ENCODE results near the gene LMAN1L.
A peak's percentile ranks its signal among the peaks of the same experiment; 100 is the strongest.

LMAN1L gene

GRCh38 chr15:74863239-74864056 is 50.8 kb downstream of the LMAN1L start:
- no peak for DNase-seq

DNA sequence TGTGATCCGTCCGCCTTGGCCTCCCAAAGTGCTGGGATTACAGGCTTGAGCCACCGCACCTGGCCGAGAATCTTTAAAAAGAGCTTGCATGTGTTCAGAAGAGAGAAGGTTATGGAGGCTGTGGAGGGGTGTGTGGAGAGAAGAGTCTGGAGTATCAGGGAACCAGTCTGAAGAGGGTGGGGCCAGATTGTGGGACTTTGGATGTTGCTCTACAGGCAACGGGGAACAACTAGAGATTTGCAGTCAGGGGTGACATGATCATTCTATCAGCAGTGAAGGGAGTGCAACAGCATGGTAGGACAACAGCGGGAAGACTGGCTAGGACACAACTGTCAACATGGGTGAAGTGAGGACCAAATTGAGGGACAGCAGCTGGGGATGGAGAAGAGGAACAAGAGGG is 51.7 kb downstream of the LMAN1L start:
- DNase-seq = no peak

- DNase-seq = no peak
Observed at GRCh38 chr15:74865316-74865715, 52.7 kb downstream of the LMAN1L start.

DNA sequence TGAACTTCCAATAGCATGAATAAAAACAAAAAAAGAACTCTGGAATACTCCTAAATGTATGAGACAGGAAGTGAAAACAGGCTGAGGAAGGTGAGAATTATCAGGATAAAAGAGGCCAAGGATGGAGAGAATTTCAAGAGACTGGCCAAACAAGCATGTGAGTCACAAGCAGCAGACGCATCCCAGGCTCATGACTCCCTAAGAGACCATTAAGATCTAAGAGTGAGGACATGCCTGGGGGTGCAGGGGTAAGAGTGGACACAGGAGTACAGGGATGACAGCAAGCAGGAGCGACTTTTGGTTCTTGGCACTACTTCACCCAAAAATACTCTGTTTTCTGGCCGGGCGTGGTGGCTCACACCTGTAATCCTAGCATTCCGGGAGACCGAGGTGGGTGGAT is 53.5 kb downstream of the LMAN1L start:
- peak in 1 of 3 donors; percentile 35 for DNase-seq

DNA sequence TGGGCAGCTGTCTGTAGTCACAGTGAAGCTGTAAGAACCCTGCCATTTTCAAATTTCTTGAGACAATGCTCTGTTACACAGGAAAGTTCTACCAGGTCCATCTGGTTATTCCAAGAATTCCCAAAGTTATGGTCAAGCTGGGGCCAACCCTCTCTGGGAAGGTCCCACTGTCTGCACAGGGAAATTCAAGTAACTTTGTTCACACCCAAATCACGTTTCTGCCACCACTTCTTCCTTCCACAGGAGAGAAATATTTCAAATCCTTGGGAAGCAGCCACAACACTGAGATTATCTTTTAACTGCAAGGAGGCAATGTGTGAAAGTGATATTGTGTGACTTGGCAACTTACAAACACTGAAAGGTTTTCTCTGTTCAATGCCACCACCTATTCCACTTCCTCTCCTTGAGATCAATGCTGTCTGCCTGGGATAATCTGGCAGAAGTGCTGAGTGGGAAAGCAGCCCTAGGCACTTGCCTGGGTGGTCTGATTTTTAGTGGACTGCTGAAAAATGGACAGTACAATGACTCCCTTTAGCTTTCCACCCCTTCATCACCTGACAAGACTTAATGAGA is 54.9 kb downstream of the LMAN1L start:
- no peak for DNase-seq

DNA sequence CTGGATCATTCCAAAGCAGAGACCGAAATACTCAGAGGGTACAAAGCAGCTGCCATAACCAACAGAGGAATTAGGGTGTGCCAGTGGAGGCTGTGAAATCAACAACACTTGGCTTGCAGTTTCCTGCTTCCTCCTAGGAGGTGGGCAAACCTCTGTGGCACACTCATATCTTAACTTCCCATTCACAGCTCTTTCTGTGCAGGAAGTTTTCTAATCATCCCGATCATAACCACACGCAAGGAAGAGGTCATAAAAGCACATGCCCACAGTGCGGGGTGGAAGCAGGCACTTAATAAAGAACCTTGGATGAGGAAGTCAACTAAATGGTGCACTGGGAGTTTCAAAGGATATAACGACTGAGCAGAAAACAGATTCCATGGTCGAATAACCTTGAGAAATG is 55.4 kb downstream of the LMAN1L start:
- DNase-seq = peak; percentile 85 to 91 (median 88)

- DNase-seq = no peak
Observed at GRCh38 chr15:74869372-74869725, 56.7 kb downstream of the LMAN1L start.

- peak; percentile 90 to 94 (median 90) for DNase-seq
Observed at GRCh38 chr15:74869726-74870407, 57.2 kb downstream of the LMAN1L start.

DNA sequence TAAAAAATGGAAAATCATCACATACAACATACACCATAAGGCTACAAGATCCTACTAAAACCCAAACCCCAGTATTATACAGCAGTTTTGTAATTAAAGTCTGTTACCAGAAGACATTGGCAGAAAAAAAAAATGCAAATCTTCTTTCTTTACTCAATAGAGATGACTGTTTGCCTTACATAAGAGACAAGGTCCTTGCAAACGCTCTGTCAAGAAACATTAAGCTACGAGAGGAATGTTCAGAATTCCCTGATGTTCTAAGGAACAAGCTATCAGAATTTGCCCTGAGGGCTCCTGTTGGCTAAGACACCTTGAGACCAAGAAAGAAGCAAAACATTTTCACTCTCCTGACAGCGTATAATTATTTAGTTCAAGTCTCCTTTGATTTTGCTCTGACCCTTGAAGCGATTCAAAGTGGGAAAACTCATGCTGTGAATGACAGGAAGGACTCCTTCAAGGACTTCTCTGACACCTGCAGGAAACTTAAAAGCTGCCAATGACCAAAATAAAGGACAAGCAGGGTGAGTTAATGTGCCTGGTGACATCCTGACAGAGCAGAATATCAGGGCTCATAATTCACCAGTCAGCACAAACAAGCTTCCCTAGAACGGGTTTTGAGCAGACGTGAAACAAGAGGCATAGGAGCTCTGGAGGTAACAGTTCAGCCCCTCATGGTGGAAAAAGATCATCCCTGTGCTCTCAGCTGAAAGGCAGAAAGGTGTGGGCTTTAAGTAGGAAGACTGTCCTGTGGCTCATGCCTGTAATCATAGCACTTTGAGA is 58.0 kb downstream of the LMAN1L start:
- DNase-seq = peak in 2 of 3 donors; percentile 36 to 48

DNA sequence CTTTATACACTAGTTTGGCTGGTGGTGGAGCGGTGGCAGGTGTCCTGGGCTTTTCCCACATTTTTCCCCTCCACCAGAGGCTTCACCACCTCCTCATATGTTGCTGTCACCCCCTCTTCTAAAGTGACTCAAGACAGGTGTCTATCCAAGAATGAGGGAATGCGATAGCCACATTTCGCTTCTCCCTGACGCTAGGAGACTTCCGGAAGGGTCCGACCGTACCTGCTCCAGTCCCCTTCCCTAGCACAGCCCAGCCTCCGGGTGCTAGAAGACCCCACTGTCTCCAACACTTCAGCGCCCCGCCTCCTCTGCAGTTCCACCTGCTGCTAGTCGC is 60.0 kb downstream of the LMAN1L start:
- DNase-seq = no peak

DNA sequence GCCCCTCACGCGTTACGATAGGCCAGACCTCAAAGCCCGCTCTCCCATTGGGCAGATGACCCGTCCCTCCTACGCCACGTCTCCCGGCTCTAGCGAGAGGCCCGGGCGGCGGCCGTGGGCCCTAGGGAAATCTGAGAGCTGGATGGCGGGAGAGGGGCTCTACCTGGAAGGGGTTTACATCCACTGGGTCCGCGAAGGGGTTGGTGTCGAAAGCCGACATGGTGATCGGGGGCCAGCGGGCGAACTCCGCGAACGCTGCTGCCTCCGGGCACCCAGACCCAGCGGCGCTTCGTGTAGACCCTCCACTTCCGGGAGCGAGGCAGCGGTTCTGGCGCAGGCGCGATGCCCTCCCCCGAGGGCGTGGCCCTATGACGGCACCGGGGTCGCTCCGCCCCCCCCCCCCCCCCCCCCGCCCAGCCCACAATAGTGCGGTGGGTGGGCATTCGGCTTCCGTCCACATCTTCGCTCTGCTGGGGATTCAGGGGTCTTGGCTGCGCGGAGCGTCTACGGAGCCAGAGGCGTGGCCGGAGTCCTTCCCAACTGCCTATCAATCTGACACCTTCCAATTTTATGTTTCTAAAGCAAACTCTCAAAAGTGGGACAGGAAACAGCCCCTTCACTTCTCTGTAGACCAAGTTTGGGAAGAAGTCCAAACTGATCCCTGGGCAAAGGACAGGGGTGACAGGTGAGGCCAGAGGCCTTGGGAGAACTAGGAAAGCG is 60.6 kb downstream of the LMAN1L start, which contains the start of gene SCAMP2:
TSS of gene SCAMP2 (minus strand) at position 330 of the 720 bp plus-strand sequence. CDS start at position 220, 110 bp downstream.
- DNase-seq = peak; percentile 95 to 96 (median 96)

GRCh38 chr15:74873756-74874424 is 61.3 kb downstream of the LMAN1L start:
- peak; percentile 26 to 35 (median 29) for DNase-seq

All from suppressor macrophage treated with lipopolysaccharide for 1 hour (primary cell).